GM18519 (cell line): ENCODE results near the gene ANKRD12.

Experiments used
- ATAC-seq: cut with Tn5 transposase; IDR thresholded peaks from one replicate; pipeline ENCODE4 v1.9.1; 2021; ENCODE audit warnings: mild to moderate bottlenecking, moderate library complexity; ENCODE audit not compliant: unreplicated experiment, low FRiP score

ANKRD12 gene

DNA sequence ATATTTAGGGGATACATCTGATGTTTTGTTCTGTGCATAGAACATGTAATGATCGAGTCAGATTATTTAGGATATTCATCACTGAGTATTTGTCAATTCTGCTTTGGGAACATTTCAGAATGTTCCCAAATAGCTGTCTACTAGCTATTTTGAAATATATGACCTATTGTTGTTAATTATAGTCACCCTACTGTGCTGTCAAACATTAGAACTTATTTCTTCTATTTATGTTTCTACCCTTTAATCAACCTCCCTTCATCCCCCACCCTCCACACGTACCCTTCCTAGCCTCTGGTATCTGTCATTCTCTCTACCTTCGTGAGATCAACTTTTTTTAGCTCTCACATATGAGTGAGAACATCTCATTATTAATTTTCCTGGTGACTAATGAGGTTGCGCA, 40.9 kb downstream of the ANKRD12 start:
- no peak for ATAC-seq

DNA sequence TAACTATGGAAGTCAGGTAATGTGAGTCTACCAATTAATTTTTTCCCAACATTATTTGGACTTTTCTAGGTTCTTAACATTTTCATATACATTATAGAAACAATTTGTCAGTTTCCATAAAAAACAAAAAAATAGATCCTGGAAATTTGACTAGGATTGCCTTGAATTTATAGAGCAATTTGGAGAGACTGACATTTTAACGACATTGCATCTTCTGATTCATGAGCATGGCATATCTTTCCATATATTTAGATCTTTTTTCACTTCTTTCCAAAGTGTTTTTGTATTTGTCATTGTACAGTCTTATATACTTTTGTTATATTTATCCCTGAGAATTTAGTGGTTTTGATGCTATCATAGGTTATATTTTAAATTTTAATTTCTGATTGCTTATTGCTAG, 42.0 kb downstream of the ANKRD12 start:
- no peak for ATAC-seq

DNA sequence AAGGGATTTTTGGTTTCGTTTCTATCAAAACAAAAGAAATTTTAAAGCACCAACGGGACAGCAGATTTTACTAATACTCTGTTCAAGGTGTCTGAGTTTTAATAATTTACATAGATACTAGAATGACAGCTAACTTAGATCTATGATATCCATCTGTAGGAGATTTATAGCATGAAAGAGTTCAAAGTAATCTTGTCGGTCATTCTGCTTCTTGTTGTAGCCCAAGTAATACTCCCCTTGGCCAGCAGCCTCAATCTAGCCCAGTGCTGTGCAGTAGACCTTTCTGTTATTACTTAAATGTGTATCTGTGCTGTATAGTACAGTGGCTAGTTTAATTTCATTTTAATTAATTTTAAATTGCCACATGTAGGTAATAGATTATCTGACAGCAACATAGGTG, 44.7 kb downstream of the ANKRD12 start:
- no peak for ATAC-seq

DNA sequence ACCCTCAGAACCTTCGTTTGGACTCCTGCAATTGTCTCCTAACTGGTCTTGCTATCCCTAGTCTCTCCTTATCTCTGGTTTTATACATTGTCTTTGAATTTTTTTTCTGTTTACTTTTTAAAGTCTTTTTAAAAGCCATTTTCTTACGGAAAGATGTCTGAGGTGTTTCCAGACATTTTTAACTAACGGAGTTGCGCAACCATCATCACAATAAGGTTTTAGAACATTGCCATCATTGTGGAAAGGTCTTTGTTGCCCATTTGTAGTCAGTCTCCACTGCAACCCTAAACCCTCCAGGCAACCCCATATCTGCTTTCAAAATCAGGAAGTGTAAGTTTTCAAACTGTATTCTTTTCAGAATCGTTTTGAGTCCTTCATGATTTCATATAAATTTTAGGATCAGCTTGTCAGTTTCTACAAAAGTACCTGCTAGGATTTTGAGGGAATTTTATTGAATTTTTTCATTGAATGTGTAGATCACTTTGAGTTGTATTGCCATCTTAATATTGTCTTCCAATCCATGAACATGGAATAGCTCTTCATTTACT, 46.3 kb downstream of the ANKRD12 start:
- ATAC-seq = no peak

DNA sequence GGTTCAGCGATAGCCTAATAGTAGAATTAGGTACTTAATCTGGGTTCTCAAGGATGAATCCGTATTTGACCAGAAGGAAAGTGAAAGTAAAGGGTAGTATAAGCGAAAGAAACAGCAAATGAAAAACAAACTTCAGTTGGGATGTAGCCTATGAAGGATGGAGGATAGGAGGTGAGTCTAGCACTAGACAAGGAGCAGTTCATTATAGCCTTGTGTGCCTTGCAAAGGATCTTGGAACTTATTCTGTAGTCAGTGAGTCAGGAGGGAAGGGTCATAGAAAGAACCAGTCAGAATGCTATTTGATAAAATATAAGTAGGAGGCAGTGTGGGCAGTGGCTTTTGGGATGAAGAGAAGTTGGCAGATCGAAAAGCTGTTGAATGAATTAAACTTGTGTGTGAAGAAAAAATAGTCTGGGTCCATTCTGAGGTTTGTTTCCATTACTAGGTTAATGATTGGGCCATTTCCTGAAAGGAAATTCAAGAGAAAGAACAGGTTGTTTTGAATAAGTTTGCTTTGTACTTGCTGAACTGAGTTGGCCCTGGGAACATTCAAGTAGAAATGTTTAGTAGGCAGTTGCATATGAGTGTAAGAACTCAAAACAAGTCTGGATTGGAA, 48.5 kb downstream of the ANKRD12 start:
- ATAC-seq = no peak

DNA sequence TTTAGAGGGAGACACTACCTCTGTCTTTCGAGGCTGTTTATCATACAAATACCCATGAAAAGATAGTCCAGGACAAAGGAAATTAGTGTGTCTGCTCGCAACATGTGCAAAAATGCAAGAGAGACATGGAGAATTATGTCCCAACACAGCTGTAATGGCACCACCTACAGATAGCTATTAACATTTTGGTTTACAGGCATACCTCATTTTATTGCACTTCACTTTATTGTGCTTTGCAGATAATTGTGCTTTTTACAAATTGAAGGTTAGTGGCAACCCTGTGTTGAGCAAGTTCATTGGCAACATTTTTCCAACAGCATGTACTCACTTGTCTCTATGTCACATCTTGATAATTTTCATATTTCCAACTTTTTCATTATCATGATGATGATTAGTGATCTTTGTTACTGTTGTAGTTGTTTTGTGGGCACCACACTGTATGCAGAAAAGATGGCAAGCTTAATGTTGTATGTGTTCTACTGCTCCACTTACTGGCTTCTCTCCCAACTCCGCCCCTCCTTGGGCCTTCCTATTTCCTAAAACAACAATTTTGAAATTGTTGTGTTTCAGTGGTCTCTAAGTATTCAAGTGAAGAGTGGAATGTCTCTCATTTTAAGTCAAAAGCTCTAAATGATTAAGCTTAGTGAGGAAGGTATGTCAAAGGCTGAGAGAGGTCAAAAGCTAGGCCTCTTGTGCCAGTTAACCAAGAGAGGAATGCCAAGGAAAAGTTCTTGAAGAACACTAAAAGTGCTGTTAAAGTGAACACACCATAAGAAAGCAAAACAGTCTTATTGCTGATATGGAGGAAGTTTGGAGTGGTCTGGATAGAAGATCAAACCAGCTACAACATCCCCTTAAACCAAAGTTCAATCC, 52.0 kb downstream of the ANKRD12 start:
- ATAC-seq = no peak

DNA sequence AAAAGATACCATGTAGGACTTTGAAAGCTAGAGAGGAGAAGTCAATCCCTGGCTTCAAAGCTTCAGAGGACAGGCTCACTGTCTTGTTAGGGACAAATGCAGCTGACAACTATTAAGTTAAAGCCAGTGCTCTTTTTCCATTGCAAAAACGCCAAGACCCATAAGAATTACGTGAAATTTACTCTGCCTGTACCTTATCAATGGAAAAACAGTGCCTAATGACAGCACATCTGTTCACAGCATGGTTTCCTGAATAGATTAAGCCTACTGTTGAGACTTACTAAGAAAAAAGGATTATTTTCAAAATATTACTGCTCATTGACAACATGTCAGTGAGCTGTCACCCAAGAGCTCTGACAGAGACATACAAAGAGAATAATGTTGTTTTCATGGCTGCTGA, 52.9 kb downstream of the ANKRD12 start:
- ATAC-seq = no peak

DNA sequence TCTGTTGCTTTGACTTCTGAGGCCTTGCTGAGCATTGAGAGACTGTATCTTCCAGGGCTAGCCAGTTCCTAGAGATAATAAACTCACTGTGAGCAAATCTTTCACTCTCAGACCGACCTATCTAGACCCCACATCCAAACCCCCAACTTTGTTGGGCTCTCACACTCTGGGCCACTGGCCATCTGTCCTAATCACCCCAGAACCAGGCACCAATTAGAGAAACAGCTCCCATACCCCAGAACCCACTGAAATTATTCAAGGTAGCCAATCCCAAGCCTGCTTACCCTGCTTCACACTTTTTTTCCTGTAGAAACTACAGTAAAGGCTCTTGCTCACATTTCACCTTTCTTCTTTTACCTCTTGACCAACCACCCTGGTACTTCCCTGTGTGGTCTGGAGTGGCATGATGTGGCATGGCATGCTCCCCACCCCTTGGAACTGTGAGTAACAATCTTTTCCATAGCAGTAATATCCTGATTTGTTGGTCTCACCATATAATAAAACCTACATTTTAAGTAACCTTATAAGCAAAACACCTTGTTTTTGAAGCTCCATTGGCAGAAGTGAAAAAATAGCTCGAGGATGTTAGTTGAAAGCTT, 55.2 kb downstream of the ANKRD12 start:
- ATAC-seq = no peak

DNA sequence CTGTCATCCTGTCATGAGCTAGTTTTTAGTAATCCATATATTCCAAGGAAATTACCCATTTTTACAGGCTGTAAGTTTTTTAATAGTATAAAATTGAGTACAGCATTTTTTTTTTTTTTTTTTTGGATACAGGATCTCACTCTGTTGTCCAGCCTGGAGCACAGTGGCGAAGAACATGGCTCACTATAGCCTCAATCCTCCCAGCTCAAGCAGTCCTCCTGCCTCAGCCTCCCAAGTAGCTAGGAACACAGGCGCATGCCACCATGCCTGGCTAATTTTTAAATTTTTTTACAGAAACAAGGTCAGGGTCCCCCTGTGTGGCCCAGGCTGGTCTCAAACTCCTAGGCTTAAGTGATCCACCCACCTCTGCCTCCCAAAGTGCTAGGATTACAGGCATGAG, 56.5 kb downstream of the ANKRD12 start:
- ATAC-seq = no peak

DNA sequence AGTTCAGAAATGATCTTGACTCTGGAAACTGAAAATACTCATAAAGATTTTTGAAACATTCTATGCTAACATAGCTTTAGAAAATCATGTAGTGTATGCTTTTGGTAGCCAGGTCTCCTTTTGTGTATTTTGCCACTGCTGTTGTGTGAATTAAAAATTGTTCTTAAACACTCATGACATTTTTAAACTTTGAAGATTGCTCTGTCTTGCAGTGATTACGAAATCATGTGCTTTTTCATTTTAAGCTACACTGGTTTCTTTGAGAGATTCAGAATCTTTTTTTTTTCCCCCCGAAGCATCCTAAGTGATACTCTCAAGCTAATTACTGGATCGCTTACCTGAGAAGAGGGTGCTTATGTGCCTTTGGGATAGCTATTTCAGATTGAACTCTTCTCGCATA, 60.0 kb downstream of the ANKRD12 start:
- ATAC-seq = no peak

DNA sequence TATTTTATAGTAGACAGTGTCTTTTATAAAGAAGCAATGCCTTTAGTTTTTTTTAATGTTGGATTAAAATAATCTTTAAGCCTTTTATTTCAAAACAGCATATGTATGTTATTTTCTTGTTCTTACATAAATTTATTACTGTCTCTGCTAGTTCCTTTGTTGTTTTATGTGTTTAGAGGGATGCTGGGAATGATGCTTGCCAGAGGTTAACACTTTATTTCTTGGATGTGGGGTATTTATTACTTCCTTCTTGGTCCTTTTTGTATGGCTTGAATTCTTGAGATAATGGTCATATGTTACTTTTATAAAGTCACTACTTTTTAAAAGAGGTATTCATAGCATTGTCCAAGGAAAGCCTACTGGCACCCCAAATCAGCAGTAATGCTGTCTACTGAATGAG, 63.1 kb downstream of the ANKRD12 start:
- no peak for ATAC-seq

DNA sequence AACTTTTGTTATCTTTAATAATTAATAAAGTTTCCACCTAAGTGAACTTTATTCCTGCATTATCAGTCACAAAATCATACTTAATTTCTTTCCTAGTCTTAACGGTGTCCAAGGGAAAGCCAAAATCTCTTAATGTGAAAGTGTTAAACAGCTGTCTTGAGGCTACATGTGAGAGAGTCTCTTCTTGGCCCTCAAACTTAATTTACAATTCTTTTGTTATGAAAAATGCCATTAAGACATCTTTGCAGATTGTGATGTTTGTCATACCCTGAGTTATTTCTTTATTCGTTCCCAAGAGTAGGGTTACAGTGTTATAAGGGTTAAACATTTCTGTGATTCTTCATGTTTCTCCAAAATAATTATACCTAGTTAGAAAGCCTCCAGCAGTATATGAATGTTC, 64.6 kb downstream of the ANKRD12 start:
- ATAC-seq = no peak

DNA sequence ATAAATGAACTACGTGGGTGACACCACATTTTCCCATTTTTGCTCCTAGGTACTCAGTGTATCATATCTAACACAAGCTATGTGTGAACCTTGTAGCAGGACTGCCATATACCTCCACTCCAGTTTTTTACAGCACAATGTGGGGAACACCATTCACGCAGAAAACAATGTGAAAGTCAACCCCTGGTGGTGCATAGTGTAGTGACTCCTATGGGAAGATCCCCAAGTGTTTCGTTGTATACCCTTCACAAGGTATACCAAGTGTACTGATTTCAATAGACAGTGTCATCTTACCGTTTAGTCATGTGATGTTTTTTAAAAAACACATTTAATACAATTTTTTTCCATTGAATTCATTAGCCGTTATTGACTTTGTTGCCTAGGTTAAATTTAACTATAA, 68.1 kb downstream of the ANKRD12 start:
- no peak for ATAC-seq

DNA sequence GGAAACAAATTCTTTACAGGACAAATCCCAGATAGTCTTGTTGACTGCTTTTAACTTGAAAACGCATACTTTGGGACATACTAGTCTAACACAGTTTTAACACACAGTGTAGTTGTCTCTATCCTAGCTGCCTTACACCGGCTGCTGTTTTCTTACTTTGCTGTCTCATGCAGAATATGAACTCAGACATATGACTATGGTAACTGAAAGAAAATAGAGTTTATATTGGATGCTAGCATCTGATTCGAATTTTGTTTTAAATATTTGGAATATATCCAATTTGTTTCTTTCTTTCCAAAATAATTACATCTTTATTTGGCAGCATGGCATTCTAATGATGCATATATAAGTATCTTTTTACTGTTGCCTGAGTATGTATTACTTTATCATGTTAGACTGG, 69.8 kb downstream of the ANKRD12 start:
- no peak for ATAC-seq

DNA sequence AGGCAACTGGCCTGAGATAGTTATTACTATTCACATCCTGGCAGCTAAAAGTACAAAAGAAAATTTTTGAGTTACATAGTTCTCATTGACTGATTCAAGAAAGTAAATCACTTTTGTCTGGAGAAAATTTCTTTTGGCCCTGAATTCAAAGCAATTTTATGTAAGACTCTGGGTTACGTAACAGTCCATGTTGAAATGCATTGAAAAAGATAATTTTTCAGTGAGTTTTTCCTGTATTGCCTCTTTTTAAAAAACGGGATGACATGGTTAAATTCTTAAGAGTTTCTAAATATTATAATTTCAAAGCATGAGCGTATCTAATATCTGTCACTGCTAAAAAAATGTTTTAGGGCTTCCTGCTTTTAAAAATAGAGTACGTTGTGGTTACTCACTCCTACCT, 72.7 kb downstream of the ANKRD12 start:
- ATAC-seq = no peak

DNA sequence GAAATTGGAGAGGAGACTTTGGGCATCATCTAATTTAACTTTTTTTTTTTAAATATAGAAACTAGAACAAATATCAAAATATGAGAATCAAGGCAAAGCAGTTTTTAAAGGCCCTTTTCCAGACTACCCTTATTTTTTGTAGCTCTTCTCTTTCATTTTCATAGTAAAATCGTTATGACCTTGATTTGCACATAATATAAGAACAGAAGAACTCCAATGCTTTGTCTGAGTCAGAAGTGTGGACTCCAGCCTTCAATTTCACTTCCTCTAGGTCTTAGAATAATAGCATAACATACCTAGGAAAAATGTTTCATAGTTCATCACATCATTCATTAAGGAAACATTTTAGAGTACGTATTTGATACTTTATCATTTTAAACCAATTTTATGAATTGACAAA, 74.4 kb downstream of the ANKRD12 start:
- ATAC-seq = no peak

DNA sequence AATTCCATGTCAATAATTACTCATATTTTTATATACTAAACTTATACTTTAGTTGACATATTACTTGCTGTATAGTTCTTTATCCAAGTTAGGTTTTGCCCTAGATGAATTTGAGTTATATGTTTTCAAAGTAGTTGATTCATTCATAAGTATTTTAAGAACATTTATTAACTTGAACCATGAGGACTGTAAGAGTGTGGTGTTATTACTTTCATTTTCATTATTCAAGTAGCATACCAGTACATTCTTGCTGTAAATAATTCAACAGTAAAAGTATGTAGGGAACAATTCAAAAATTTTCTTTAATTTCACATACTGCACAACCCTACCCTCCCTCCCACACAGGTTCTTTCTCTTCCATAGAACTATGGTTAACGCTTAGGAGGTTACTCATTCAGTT, 75.4 kb downstream of the ANKRD12 start:
- ATAC-seq = no peak

DNA sequence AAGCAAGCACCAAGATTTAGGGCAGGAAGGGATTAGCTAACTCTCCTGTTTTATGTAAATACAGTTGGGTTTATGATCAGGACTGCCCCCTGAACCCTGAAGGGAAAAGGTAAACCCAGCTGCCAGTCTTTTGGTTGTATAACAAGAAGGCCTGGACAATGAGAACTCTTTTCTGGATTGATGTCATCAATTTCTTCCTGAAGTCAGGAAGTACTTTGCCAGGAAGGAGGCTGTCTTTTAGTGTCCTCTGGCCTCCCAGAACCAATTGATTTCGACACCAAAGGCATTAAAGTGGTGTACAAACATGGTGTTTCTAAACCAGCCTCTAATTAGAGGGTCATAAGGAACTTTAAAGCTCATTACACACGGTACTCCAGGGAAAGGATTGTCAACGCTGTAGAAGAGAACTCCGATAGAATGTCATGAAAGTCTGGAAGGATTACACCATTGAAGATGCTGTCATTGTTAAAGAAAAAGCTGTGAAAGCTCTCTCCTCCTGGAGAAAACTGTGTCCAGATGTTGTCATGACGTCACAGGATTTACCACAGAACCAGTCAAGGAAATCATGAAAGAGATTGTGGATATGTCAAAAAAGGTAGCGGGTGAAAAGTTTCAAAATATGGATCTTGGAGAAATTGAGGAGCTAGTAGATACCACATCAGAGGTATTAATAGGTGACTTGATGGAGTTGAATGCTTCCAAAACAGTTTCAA, 78.8 kb downstream of the ANKRD12 start:
- ATAC-seq = no peak

DNA sequence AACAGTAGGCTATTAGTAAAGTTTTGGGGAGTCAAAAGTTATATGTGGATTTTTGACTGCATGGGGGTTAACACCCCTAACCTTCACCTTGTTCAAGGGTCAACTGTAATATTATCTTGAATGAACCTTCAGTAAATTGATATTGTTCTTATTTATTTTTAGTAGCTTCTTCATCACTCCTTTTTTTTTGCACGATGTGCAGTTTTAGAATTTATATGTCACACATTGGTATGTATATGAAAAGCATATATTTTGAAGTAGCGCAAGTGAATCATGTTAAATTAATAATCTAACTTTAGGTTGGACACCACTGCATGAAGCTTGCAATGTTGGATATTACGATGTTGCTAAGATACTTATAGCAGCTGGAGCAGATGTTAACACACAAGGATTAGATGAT, 79.9 kb downstream of the ANKRD12 start:
- ATAC-seq = no peak

DNA sequence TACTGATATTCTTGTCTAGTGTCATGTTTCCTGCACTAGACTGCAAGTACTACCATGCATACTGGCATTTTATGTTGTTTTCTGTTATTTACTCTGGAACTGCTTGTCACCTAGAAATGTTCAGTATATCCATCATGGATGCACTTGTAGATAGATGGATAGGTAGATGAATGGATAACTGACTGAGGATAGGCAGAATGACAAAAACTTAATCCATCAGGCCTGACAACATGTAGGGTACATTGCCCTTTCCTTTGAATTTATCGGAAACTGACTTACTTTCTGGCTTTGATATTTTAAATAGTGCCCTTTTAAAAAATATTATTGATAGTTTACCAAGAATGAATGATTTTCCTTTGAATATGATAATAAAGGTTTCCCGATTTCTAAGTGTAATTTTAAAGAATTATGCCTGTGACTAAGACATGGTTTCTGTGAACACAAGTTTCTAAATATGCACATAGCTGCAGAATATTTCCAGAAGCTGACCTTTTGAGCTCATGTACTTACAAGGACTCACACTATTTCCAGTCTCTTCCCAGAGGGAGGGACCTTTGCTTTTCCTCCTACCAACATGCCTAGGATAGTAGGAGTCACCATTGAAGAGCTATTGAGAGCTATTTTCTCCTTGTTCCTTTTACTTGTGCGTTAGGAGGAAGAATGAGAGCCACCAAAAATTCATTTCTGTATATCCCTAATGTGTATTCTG, 81.3 kb downstream of the ANKRD12 start:
- no peak for ATAC-seq
